Thoracic aorta (tissue), 2 donors: ENCODE data around the gene L3MBTL2. TPM values are rescaled to one million over a fixed set of nuclear protein-coding genes. Genes with fewer than 3 reads are reported as not detected.

Source experiments
- ATAC-seq: fragments of 150-250 bp; one replicate; pipeline ENCODE4 v1.8.0; 2017; ENCODE audit warnings: low read depth; ENCODE audit not compliant: insufficient number of reproducible peaks, low FRiP score
- DNase-seq: peaks from one replicate; pipeline ENCODE4 v3.0.0-alpha.2; 2020; ENCODE audit warnings: low spot score
- H3K27ac ChIP-seq, 2 donors: fragments of 200-600 bp; sonication (generic); 1 replicate in 1 of 2; 2 replicates in 1 of 2; pipeline ENCODE4 v1.5.1; 2016; ENCODE audit warnings: mild to moderate bottlenecking in 2 of 2, moderate library complexity in 2 of 2
- H3K27me3 ChIP-seq: fragments of 200-600 bp; sonication (generic); replicated peaks from 2 replicates; pipeline ENCODE4 v1.6.0; 2016; ENCODE audit warnings: mild to moderate bottlenecking; ENCODE audit not compliant: insufficient read depth
- H3K36me3 ChIP-seq: fragments of 200-600 bp; sonication (generic); one replicate; pipeline ENCODE4 v1.5.1; 2016
- H3K4me1 ChIP-seq, 2 donors: fragments of 200-600 bp; sonication (generic); 1 replicate in 1 of 2; 2 replicates in 1 of 2; pipeline versions ENCODE4 v1.5.1 to v1.6.0; 2016; ENCODE audit warnings: low read depth in 2 of 2, mild to moderate bottlenecking in 1 of 2; ENCODE audit not compliant: control insufficient read depth in 1 of 2
- H3K4me3 ChIP-seq: fragments of 200-600 bp; sonication (generic); 2 replicates; pipeline ENCODE4 v1.5.1; 2016; ENCODE audit warnings: mild to moderate bottlenecking
- H3K9me3 ChIP-seq: fragments of 200-600 bp; sonication (generic); 2 replicates; pipeline ENCODE4 v1.5.1; 2016
- CTCF ChIP-seq: fragments of 200-600 bp; sonication (generic); IDR thresholded peaks from one replicate; pipeline ENCODE4 v1.5.1; 2019; ENCODE audit warnings: antibody characterized with exemption
- total RNA-seq, 2 donors: library from RNA; depleted of rRNA; stranded (reverse); fragments of >200 nt; gene quantifications; one replicate each; pipeline versions ENCODE4 v1.1.0 to v1.2.3, GENCODE V29; 2016

The L3MBTL2 gene
- total RNA-seq, 2 donors from 2014 or later, result 14.8 to 21.4 TPM

GRCh38 chr22:41242396-41243117 is 37.4 kb downstream of the L3MBTL2 start:
- no peaks in the 10 kb centered on the region for H3K27me3 ChIP-seq
- no peak overlapping the region for H3K27ac ChIP-seq
- no peak overlapping the region for H3K4me3 ChIP-seq
- H3K9me3 ChIP-seq, result no peaks in the 10 kb centered on the region
- DNase-seq (no peak), ATAC-seq (no peak)
- H3K36me3 ChIP-seq, result peaks cover 10% of the 10 kb centered on the region
- TF ChIP-seq CTCF, result no peak
- H3K4me1 ChIP-seq, result peaks cover 0 to 7% of the 10 kb centered on the region in 2 donors

GRCh38 chr22:41243361-41243760 is 38.2 kb downstream of the L3MBTL2 start:
- TF ChIP-seq CTCF, result no peak
- DNase-seq, result no peak
- H3K36me3 ChIP-seq, result peaks cover 13% of the 10 kb centered on the region
- H3K4me1 ChIP-seq, result peaks cover 0 to under 1% of the 10 kb centered on the region in 2 donors
- H3K9me3 ChIP-seq, result no peaks in the 10 kb centered on the region
- ATAC-seq, result no peak
- H3K4me3 ChIP-seq, result no peak overlapping the region
- no peaks in the 10 kb centered on the region for H3K27me3 ChIP-seq
- H3K27ac ChIP-seq, result no peak overlapping the region

- Histone ChIP-seq H3K36me3 (peaks cover 38% of the 10 kb centered on the region), H3K4me1 (no peaks in the 10 kb centered on the region), H3K27me3 (no peaks in the 10 kb centered on the region), H3K4me3 (no peak overlapping the region), H3K9me3 (no peaks in the 10 kb centered on the region), H3K27ac (no peak overlapping the region)
- ATAC-seq (no peak), DNase-seq (no peak)
- TF ChIP-seq CTCF, result no peak
These were observed 40.9 kb downstream of the L3MBTL2 start for GRCh38 chr22:41245917-41246499.

- peaks cover 43% of the 10 kb centered on the region for H3K36me3 ChIP-seq
- ATAC-seq, result no peak
- no peak overlapping the region for H3K4me3 ChIP-seq
- H3K4me1 ChIP-seq, result no peaks in the 10 kb centered on the region
- TF ChIP-seq CTCF, result no peak
- DNase-seq, result no peak
- no peak overlapping the region for H3K27ac ChIP-seq
- no peaks in the 10 kb centered on the region for H3K9me3 ChIP-seq
- no peaks in the 10 kb centered on the region for H3K27me3 ChIP-seq
These were observed 42.6 kb downstream of the L3MBTL2 start for GRCh38 chr22:41247703-41248102.

GRCh38 chr22:41248314-41248713 is 43.2 kb downstream of the L3MBTL2 start:
- H3K4me1 ChIP-seq, result no peaks in the 10 kb centered on the region
- DNase-seq, result no peak

More at GRCh38 chr22:41248314-41248713, 43.2 kb downstream of the L3MBTL2 start:
- no peak for ATAC-seq
- H3K9me3 ChIP-seq, result no peaks in the 10 kb centered on the region
- no peak overlapping the region for H3K4me3 ChIP-seq
- H3K36me3 ChIP-seq, result peaks cover 50% of the 10 kb centered on the region
- no peaks in the 10 kb centered on the region for H3K27me3 ChIP-seq
- H3K27ac ChIP-seq, result no peak overlapping the region
- TF ChIP-seq CTCF, result no peak
